GM19452 (cell line): ENCODE measurements around the gene MINAR1.

ENCODE experiments used
- ATAC-seq: cut with Tn5 transposase; IDR thresholded peaks from one replicate; pipeline ENCODE4 v1.9.1; 2021; ENCODE audit not compliant: unreplicated experiment

MINAR1 gene

GRCh38 chr15:79432345-79433275, 474 bp downstream of the MINAR1 start:
- ATAC-seq: no peak

- ATAC-seq: no peak
Measured at GRCh38 chr15:79433276-79433990, 1.3 kb downstream of the MINAR1 start.

GRCh38 chr15:79434361-79434760, 2.2 kb downstream of the MINAR1 start:
- no peak for ATAC-seq

- ATAC-seq: no peak
Measured at GRCh38 chr15:79436037-79436780, 4.1 kb downstream of the MINAR1 start.

GRCh38 chr15:79437275-79438000, 5.3 kb downstream of the MINAR1 start:
- ATAC-seq: no peak

GRCh38 chr15:79439236-79439635, 7.1 kb downstream of the MINAR1 start:
- no peak for ATAC-seq

GRCh38 chr15:79440355-79440908, 8.3 kb downstream of the MINAR1 start:
- ATAC-seq: no peak

GRCh38 chr15:79442911-79443310, 10.8 kb downstream of the MINAR1 start:
- no peak for ATAC-seq

GRCh38 chr15:79447060-79447459, 14.9 kb downstream of the MINAR1 start:
- no peak for ATAC-seq

- ATAC-seq: no peak
Measured at GRCh38 chr15:79450648-79451047, 18.5 kb downstream of the MINAR1 start.

GRCh38 chr15:79451361-79451999, 19.3 kb downstream of the MINAR1 start:
- no peak for ATAC-seq

GRCh38 chr15:79452244-79453051, 20.3 kb downstream of the MINAR1 start:
- ATAC-seq: no peak

GRCh38 chr15:79453446-79453845, 21.3 kb downstream of the MINAR1 start:
- no peak for ATAC-seq

GRCh38 chr15:79454063-79454462, 21.9 kb downstream of the MINAR1 start:
- no peak for ATAC-seq

GRCh38 chr15:79455361-79455760, 23.2 kb downstream of the MINAR1 start:
- ATAC-seq: no peak

- ATAC-seq: no peak
Measured at GRCh38 chr15:79455943-79456342, 23.8 kb downstream of the MINAR1 start.

GRCh38 chr15:79458491-79458890, 26.4 kb downstream of the MINAR1 start:
- ATAC-seq: no peak

- ATAC-seq: no peak
Measured at GRCh38 chr15:79459666-79460065, 27.5 kb downstream of the MINAR1 start.
